AG04449 (cell line): ENCODE measurements around the gene UFC1.

Experiments used
- CTCF ChIA-PET: fragments of 350-600 bp; formaldehyde crosslinking; extraction: SDS; loops from one replicate; lab custom pipeline; 2021; ENCODE audit warnings: antibody characterized with exemption; lab: Yijun Ruan, JAX
- POLR2A ChIA-PET: fragments of 400-600, 350-600 bp; formaldehyde crosslinking; extraction: SDS; loops from one replicate; lab custom pipeline; 2020; ENCODE audit warnings: antibody characterized with exemption, inconsistent platforms; lab: Yijun Ruan, JAX
- DNase-seq: peaks from one replicate; pipeline ENCODE4 v3.0.0-alpha.2; 2010; ENCODE audit warnings: low read depth, low spot score
- H3K4me3 ChIP-seq: 2 replicates; pipeline ENCODE4 v1.5.1; 2011; ENCODE audit warnings: low read depth, mild to moderate bottlenecking, control low read depth, low read length
- CTCF ChIP-seq: IDR thresholded peaks from one replicate; pipeline ENCODE4 v1.5.1; 2011; ENCODE audit warnings: mild to moderate bottlenecking, moderate library complexity, low read length, control low read depth, inconsistent platforms; ENCODE audit not compliant: insufficient read depth; ENCODE audit errors: missing control alignments

UFC1 gene

DNA sequence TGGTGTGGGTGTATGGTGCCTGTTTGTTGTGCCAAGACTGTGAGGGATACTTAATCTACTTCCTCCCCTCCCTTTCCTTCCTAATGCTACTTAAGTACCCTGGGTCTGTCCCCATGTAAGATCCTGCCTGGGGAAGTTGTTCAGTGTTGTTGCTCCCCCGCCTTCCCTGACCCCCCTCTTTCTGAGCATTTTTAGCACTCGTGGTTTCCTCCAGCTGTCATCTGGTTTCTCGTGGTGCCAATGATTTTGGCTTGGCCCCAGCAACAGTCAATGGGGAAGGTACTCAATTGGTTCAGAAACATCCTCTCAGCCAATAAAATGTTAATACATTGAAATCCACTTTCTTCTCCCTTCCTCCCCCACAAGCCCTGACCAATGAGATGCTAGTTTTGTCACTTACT lies 31.5 kb downstream of the UFC1 start:
- H3K4me3 ChIP-seq = no peak overlapping the region
- TF ChIP-seq CTCF = no peak
- POLR2A ChIA-PET = no interaction called here
- CTCF ChIA-PET = interaction anchor here (1.3 to 1.8 kb wide), 3 partner anchors 9 to 20 kb away, joined by 4 to 8 read pairs (median 5); partner anchors contain the start of gene PPOX
- DNase-seq = no peak

DNA sequence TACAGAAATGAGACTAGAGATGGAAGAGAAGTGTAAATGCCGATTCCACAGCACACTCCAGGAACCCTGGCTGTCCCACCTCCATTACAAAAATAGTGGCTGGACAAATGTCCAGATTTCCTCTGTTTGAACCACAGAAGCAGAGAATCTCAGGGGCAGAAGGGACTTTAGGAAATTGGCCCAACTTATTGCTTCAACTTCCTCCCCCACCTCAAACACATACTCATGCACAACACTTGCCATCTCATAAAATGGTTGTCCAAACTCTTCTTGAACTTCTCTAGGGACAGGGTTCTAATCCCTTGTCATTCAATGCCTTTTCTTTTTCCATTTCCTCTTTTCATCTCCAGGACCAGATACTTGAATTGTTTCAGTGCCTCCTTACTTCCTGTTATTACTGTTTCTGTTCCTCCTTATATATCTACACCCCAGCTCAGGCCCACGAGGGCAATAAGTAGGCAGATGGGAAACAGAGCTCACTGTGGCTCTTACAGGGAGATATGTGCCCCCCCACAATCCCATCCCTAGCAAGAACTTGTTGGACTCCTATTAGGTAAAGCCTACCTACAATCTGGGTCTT lies 32.0 kb downstream of the UFC1 start:
- ChIA-PET CTCF (interaction anchor here (0.7 to 1.8 kb wide), 5 partner anchors 8 to 196 kb away, joined by 3 to 8 read pairs (median 5); partner anchors contain the start of gene PPOX), POLR2A (no interaction called here)
- H3K4me3 ChIP-seq = no peak overlapping the region
- no peak for DNase-seq
- TF ChIP-seq CTCF = no peak

DNA sequence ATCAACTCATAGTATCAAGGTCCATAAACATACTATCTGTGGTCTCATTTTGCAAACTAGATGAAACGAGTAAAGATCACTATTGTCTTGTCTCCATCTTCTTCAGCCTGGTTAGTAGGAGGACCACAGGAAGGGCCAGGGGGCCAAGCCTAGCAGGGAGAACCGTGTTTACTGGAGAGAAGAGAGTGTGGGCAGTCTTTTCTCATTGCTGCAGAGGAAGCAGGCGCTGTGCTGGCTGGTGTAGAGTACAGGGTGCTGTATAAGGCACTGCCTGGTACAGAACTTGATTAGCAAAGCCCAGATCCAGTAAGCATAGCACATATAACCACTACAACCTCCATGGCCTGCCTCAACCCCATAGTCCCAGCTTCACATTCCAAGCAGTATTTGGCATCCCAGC lies 33.5 kb downstream of the UFC1 start:
- no peak for DNase-seq
- POLR2A ChIA-PET = no interaction called here
- TF ChIP-seq CTCF = no peak
- H3K4me3 ChIP-seq = no peak overlapping the region
- CTCF ChIA-PET = interaction anchor here (1.2 to 1.7 kb wide), 2 partner anchors 22 to 195 kb away, joined by 3 to 8 read pairs; partner anchors contain the start of gene PPOX

DNA sequence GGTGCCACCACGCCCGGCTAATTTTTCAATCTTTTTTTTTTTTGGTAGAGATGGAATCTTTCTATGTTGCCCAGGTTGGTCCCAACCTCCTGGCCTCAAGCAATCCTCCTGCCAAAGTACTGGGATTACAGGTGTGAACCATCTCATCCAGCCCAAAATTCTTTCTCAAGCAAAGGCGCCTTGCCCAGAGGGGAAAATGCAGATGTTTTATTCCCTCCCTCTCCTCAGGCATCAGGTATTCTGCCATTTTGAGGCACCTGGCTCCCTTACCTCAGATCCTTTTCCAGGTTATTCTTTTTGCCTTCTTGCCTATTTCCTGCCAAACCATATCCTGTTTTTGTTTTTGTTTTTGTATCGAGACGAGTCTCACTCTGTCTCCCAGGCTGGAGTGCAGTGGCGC lies 34.6 kb downstream of the UFC1 start:
- DNase-seq = no peak
- ChIA-PET CTCF (interaction anchor here (0.8 to 26.1 kb wide), 2 partner anchors 9 to 31 kb away, joined by 3 to 758 read pairs; partner anchors contain the start of genes APOA2, FCER1G and TOMM40L), POLR2A (interaction anchor here (0.7 kb wide), 1 partner anchor 561 kb away, joined by 3 read pairs; the partner anchor contains the start of gene DUSP12)
- TF ChIP-seq CTCF = no peak
- H3K4me3 ChIP-seq = no peak overlapping the region

DNA sequence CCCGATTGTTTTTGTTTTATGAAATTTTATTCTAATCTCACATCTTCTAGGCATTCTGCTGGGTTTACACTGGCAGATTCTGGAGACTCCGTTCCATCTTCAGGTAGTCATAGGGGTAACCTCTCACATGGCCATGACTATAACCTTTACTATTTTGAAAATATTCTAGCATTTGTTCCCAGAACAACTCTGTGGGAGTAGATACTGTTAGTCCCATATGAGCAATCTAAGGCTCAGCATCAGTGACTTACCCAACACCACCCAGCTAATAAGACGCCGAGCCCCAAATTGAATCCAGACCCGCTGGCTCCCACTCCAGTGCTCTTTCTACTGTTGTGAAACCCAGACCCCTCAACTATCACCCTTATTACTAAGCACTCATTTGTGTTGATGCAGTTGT lies 35.3 kb downstream of the UFC1 start:
- TF ChIP-seq CTCF = no peak
- DNase-seq = no peak
- H3K4me3 ChIP-seq = no peak overlapping the region
- CTCF ChIA-PET = interaction anchor here (0.8 to 26.1 kb wide), 4 partner anchors 8 to 195 kb away, joined by 3 to 758 read pairs (median 51); partner anchors contain the start of genes APOA2, FCER1G and TOMM40L
- POLR2A ChIA-PET = no interaction called here

- TF ChIP-seq CTCF = no peak
- CTCF ChIA-PET = interaction anchor here (0.8 to 26.1 kb wide), 15 partner anchors 10 to 193 kb away, joined by 4 to 758 read pairs (median 14); partner anchors contain the start of genes APOA2, B4GALT3, CFAP126 and FCER1G
- H3K4me3 ChIP-seq = no peak overlapping the region
- DNase-seq = no peak
- POLR2A ChIA-PET = no interaction called here
Measured at GRCh38 chr1:161190962-161191521, 37.3 kb downstream of the UFC1 start.
